SK-N-MC (cell line): ENCODE measurements around the gene TXNRD1.
"Not testable (repeated sequence)": the region's sequence is repeated elsewhere in the genome, so short reads cannot be mapped to it uniquely, and the experiment has no call there.

Experiments used
- EZH2 ChIP-seq: fragments of 200-600 bp; sonication (generic); IDR thresholded peaks from one replicate; pipeline ENCODE4 v1.6.1; 2017; ENCODE audit warnings: antibody characterized with exemption
- POLR2AphosphoS5 ChIP-seq: IDR thresholded peaks from 2 replicates; pipeline ENCODE4 v1.6.1; 2012; ENCODE audit warnings: mild to moderate bottlenecking, low read depth, low read length, borderline replicate concordance

DNA sequence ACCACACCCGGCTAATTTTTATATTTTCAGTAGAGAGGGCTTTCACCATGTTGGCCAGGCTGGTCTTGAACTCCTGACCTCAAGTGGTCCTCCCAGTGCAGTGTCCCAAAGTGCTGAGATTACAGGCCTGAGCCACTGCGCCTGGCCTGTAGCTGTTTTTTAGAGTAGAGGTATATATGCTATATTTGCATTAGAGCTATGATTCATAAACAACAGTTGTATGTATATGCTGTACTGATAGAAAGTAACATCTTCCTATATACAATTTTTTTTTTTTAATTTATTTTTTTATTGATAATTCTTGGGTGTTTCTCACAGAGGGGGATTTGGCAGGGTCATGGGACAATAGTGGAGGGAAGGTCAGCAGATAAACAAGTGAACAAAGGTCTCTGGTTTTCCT is 107.0 kb downstream of the TXNRD1 start:
- not testable (repeated sequence) for TF ChIP-seq EZH2, POLR2AphosphoS5
